Panc1 (cell line): ENCODE measurements around the gene JMJD1C.

Source experiments
- POLR2AphosphoS5 ChIP-seq: IDR thresholded peaks from 2 replicates; pipeline ENCODE4 v1.6.1; 2012; ENCODE audit warnings: mild to moderate bottlenecking, low read depth, low read length, moderate library complexity
- TCF7L2 ChIP-seq: IDR thresholded peaks from 2 replicates; pipeline ENCODE4 v1.6.1; 2011; ENCODE audit warnings: mild to moderate bottlenecking, low read depth, low read length, inconsistent platforms
- TF ChIP-seq, protein P1 (sequence below): fragments of 450-650 bp; IDR thresholded peaks from 2 replicates; pipeline ENCODE4 v1.5.1; 2017; ENCODE audit warnings: mild to moderate bottlenecking
- TF ChIP-seq, protein P2 (sequence below), 2 experiments: IDR thresholded peaks; 2 replicates each; pipeline ENCODE4 v1.6.1; 2011 to 2012; ENCODE audit warnings: low read depth in 2 of 2, control low read depth in 1 of 2, low read length in 1 of 2, mild to moderate bottlenecking in 1 of 2, moderate library complexity in 1 of 2; ENCODE audit not compliant: insufficient read depth in 1 of 2

DNA sequence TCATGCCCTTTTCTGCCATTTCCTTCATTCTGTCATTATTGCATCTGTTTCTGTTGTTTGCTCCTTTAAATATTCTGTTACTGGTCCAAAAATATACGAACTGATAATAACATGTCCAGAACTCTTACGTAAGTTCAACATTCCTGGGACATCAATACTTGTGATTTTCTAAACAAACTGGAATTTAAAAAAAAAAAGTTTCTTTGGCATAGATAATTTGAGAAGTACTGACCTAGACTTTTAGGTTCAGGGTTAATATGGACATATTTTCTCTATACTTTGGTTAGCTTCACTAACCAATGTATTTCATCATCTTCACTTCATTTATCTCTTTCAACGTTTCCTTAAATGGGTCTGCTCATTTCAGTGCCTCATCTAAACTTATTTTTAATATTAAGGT lies 147.3 kb downstream of the JMJD1C start:
- TF ChIP-seq, protein P1, sequence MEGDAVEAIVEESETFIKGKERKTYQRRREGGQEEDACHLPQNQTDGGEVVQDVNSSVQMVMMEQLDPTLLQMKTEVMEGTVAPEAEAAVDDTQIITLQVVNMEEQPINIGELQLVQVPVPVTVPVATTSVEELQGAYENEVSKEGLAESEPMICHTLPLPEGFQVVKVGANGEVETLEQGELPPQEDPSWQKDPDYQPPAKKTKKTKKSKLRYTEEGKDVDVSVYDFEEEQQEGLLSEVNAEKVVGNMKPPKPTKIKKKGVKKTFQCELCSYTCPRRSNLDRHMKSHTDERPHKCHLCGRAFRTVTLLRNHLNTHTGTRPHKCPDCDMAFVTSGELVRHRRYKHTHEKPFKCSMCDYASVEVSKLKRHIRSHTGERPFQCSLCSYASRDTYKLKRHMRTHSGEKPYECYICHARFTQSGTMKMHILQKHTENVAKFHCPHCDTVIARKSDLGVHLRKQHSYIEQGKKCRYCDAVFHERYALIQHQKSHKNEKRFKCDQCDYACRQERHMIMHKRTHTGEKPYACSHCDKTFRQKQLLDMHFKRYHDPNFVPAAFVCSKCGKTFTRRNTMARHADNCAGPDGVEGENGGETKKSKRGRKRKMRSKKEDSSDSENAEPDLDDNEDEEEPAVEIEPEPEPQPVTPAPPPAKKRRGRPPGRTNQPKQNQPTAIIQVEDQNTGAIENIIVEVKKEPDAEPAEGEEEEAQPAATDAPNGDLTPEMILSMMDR = no peak
- no peak for TF ChIP-seq POLR2AphosphoS5
- TF ChIP-seq, protein P2, sequence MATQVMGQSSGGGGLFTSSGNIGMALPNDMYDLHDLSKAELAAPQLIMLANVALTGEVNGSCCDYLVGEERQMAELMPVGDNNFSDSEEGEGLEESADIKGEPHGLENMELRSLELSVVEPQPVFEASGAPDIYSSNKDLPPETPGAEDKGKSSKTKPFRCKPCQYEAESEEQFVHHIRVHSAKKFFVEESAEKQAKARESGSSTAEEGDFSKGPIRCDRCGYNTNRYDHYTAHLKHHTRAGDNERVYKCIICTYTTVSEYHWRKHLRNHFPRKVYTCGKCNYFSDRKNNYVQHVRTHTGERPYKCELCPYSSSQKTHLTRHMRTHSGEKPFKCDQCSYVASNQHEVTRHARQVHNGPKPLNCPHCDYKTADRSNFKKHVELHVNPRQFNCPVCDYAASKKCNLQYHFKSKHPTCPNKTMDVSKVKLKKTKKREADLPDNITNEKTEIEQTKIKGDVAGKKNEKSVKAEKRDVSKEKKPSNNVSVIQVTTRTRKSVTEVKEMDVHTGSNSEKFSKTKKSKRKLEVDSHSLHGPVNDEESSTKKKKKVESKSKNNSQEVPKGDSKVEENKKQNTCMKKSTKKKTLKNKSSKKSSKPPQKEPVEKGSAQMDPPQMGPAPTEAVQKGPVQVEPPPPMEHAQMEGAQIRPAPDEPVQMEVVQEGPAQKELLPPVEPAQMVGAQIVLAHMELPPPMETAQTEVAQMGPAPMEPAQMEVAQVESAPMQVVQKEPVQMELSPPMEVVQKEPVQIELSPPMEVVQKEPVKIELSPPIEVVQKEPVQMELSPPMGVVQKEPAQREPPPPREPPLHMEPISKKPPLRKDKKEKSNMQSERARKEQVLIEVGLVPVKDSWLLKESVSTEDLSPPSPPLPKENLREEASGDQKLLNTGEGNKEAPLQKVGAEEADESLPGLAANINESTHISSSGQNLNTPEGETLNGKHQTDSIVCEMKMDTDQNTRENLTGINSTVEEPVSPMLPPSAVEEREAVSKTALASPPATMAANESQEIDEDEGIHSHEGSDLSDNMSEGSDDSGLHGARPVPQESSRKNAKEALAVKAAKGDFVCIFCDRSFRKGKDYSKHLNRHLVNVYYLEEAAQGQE (IDR thresholded peaks at IDR 0.05; ENCODE audit: insufficient read depth in 1 of 2, low read depth in 2 of 2, low read length in 1 of 2) = no peak
- no peak for TF ChIP-seq TCF7L2
